HG03097 (cell line): ENCODE measurements around the gene OTOR.

Experiments used
- ATAC-seq: cut with Tn5 transposase; IDR thresholded peaks from one replicate; pipeline ENCODE4 v1.9.1; 2021; ENCODE audit not compliant: unreplicated experiment, low FRiP score

OTOR gene, protein sequence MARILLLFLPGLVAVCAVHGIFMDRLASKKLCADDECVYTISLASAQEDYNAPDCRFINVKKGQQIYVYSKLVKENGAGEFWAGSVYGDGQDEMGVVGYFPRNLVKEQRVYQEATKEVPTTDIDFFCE

DNA sequence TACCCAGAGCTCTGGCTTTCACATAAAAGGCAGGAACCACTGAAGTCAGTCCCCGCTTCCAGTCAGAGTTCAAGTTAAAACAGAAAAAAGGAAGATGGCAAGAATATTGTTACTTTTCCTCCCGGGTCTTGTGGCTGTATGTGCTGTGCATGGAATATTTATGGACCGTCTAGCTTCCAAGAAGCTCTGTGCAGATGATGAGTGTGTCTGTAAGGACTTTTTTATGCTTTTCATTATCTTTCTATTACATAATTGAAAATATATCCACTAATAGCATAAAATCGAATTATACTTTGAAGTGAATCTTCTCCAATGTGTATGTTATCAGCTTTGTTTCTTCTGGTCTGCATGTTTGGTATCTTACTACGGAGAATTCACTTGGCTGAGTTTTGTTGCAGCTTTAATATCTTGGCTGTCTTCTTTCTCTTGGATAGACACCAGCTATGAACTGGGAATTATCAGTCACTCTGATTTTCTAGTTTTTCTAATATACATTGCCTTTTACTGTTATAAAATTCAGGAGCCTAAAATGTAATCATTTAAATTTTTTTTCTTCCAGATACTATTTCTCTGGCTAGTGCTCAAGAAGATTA is at the start of gene OTOR:
TSS of gene OTOR (plus strand) at position 51 of the 593 bp plus-strand sequence. CDS start at position 95, 44 bp downstream.
- ATAC-seq = no peak

DNA sequence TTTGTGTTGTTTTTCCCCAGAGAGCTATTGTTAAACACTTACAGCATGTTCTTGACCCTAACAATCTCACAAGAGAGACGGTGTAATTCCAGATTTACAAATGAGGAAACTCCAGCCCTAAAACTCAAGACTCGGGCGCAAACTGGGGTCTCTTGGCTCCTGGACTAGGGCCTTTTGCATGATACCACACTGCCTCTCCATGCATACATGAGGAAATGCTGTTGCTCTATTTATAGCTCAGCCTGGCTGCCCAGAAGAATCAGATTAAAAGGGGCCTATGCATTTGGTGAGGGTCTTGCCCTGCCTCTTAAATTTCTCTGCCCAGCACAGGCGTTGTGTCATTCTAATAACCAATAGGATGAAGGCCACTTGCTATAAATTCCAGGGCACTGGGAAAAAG is 48.9 kb upstream of the OTOR start:
- no peak for ATAC-seq

DNA sequence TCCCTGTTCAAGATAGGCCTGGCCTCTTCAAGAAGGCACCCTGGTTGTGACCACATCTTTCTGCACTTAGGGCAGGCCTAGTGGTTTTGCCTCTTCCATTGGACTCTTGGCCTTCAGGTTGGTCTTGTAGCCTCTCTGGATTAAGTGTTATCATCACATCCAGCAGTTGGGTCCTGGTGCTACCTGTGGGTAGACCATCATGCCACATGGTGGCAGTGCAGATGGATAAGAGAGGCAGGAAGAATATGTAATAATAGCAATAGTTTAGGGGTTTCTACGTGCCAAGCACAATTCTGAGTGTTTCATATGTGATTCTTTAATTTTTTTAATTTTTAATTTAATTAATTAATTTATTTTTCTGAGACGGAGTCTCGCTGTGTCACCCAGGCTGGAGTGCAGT is 46.9 kb upstream of the OTOR start:
- ATAC-seq = no peak

DNA sequence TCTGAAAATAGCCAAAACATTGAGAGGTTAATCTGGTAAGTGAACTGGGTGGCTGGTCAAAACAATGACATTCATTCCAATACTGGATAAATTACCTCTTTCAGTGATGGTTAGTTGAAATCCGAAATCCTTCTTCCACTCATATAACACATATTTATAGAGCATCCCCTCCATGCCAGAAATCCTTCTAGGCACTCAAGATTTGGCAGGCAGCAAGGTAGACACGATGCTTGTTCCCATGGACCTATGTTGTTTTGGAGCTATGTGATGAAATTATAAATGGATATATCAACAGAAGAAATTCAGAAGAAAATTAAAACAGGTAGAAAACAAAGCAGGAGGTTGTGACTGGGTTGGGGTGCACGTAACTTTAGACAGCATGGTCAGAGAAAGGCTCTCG is 44.6 kb upstream of the OTOR start:
- no peak for ATAC-seq

DNA sequence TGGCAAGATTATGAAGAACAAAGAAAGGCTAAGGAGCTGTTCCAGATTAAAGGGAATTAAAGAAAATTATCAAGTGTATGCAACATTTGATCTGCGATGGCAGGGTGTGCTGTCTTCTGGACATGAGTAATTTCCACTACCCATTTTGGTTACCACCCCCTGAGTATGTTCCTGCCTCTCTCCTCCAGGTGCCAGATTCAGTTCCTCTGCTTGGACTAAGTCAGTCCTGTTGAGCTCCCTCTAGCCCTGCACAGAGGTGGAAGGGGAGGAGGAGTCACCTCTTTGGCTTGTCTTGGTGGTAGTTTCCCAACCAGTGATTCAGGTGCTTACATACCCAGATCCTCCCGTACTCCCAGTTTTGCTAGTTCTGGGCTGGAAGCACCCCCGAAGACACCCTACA is 40.5 kb upstream of the OTOR start:
- no peak for ATAC-seq

DNA sequence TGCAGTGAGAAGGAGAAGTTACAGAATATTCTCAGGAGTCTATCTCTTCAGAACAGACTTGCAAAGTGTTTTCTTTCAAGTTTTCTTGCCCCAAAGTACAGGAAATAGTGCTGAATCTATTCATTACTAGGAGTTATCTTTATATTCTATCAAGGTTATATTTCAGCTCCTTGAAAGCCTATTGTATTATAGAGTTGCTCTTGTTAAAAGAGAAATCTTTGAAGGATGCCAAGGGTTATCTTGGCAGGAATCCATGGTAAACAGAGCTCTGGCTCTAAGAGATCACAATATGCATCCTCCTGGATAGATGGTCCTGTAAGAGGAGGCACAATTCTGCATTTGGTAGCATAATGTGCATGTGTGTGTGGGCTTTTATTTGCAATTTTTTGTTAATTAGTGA is 39.6 kb upstream of the OTOR start:
- ATAC-seq = no peak

DNA sequence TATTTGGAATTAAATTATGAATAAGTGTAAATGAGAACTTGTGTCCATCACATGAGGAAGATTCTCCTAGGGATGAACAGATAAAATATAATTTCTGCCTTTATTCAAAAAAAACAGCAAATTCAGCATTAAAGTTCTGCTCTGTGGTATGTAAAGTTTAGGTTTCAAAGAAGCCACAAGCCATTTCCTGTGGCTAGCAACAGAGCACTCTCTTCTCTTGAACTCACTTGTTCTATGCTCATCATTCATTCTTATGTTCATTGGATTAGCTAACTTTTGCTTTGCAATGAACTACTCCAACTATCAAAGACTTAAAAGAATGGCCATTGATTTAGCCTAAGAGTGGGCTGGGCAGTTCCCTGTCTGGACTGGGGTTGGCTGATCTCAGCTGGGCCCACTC is 39.1 kb upstream of the OTOR start:
- peak; percentile 80 for ATAC-seq

DNA sequence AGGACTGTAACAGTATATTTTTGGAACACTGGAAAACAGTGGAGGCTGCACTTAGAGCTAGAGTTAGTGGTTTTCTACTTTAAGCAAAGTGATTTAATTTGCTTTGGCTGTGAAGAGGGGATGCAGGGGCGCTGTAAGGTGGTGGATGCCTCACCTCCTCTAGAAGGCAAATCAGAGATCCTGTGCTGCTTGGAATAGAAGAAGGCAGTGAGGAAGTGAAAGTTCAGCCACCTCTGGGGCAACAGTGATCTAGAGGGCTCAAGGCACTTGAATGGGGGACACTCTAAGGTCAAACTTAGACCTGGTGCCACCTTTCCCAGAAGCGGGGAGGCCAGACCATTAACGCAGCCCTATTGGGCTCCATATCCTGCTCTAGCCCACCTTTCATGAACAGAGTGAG is 37.4 kb upstream of the OTOR start:
- ATAC-seq = no peak

DNA sequence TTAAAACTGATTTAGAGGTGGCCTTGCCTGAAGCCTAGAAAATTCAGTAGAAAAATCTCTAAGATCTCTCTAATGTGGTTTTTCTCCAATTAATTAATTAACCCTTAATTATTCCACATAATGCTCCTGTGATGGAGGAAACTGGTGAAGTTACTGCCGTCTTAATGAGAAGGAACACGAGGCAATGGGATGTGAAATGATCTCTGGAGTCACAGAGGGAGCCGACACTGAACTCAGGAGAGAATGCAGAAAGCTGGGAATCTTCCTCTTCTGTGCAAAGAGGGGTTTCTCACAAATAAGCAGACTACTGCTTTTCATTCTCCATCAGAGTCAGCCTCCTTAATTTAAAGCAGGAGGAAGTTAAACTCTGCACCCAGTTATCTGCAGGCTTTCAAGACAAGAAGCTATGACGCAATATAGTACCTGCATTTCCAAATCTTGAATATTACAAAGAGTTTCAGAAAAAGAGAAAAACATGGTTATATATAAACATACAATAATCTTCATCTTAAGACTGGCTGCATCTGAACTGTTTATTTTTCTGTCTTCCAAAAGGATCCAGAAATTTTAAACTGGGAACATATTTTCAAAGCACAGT is 36.4 kb upstream of the OTOR start:
- ATAC-seq = no peak

DNA sequence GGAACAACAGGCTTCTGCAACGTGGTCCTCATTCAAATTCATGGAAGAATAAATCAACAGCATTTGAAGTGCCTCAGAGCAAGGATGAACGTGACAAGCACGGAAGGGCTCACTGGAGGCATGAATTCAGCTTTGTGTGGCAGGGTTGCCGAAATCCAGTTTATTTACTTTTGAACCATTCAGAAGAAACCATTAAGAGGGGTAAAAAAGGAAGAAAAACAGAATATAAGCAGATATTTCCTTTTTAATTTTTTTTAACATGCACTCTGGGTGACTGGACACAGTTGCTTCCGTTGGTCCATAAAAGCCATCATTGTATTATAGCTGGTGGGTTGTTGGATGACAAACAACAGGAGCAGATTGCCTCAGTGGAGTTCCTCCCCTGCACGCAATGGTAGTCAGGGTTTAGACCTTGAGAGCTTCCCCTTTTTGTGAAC is 35.6 kb upstream of the OTOR start:
- ATAC-seq = no peak

DNA sequence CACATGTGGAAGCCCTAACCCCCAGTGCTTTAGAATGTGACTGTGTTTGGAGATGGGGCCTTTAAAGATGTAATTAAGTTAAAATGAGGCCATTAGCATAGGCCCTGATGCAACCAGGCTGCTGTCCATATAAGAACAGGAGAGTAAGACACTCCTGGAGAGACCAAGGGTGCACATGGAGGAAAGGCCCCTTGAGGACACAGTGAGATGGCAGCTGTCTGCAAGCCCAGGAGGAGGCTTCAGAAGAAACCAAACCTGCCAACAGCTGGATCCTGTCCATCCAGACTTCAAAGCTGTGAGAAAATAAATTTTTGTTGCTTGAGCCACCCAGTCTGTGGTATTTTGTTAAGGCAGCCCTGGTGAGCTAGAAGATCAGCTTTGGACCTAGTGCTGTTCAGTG is 35.1 kb upstream of the OTOR start:
- no peak for ATAC-seq

DNA sequence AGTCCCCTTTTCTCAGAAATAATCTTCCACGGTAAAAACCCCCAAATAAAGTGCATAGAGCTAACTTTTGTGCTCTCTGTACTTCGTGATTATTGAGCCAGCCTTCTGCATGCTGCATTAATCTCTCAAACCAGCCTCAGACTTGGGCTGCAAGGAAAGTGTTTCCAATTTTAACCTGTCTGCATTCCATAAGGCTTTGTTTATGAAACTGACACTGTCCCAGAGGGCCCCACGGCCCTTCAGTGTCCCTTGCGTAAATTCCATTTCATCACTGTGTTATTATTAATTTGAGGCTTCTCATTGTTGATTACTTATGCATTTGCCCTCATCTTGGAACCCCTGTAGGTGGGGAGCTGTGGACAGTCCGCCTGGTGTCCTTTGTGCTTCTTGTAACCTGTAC is 33.9 kb upstream of the OTOR start:
- ATAC-seq = no peak

DNA sequence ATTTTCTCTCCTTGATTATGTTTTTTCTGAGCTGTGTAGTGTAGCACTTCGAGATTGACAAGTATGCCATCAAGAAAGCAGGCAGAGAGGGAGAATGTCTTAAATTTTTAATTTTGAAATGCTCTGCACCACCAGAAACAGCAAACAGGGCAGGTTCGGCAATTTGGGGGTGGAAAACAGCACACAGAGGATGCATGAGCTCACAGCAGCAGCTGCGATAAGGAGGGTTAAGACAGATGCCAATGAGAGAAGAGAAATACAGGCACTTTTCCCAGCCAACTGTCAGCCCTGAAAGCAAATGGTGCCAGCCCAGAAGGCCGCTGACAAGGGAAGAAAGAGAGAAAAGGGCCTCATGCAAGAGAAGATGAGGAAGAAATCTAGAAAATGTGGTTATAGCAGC is 33.4 kb upstream of the OTOR start:
- no peak for ATAC-seq

DNA sequence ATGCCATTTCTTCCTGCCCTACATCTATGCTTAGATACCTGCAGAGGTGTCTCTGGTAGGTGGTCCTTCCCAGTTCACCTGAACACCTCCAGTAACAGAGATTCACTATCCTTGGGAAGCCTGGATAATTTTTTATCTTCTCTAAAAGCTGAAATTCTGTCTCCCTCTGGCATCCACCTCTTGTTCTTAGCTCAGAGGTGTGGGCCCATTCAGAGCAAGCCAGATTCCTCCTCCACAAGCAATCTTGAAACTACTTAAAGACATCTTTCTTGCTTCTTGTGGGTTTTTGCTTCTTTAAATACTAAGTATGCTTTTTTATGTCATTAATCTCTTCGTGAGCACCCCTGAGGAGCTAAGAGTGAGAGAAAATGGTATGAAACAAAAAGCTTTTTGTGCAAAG is 28.7 kb upstream of the OTOR start:
- ATAC-seq = no peak

DNA sequence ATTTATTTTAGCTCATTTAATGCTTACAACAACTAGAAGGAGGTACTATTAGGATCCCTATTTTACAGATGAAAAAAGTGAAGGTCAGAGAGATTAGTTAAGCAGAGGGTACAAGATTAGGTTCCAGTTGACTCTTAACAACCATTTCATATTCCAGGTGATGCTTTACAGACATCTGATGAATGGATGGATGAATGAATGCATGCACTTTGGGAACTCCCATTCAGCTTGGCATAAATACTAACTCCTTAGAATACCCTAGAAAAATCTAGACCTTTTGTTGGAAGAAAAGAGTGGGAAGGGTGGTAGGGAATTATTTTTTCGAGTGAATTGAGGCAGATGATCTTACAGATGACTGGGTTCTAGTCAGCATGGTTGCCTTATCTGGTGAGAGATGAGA is 19.1 kb upstream of the OTOR start:
- no peak for ATAC-seq

DNA sequence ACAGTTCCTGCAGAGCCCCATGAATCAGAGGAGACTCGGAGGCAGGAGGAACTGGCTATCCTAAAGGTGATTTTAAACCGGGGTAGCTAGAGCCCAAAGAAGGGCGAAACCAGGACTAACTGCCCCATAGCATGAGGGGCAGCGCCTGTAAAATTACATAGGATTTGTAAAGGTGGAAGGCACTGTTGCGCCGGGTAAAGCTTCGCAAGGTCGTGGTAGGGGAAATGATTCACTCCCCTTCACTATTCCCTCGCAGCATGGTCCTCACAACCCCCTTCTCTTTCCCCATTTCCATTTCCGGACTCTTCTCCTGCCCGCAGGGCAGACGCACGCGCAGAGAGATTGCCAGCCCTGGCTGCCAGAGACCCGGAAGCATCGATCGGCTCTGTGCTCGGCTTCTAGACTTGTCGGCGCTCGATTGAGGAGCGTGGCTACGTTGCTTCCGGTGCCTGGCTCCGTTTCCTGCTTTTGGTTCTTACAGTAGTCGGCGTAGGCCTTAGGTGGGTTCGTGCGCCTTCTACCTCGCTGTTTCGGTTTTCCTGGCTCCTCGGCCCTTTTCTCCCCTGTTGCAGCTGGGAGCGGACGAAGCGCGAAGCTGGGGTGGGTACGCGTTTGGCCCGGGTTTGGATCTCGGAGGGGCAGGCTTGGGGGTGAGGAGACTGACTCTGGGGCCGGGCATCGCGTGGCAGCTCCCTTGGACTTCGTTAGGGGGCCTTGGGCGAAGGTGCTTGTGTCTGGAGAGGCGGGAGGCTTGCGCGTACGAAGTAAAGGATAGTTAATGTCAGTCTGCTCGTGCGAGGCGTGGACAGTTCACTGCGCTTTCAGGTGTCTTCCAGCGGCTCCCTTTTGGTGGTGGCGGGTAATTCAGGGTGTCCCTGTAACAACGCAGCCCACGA is 18.3 kb upstream of the OTOR start, which contains the start of gene SNRPB2:
TSS of gene SNRPB2 (plus strand) at position 462 of the 896 bp plus-strand sequence. CDS start 1,677 bp downstream, outside the sequence.
- peak; percentile 97 for ATAC-seq

DNA sequence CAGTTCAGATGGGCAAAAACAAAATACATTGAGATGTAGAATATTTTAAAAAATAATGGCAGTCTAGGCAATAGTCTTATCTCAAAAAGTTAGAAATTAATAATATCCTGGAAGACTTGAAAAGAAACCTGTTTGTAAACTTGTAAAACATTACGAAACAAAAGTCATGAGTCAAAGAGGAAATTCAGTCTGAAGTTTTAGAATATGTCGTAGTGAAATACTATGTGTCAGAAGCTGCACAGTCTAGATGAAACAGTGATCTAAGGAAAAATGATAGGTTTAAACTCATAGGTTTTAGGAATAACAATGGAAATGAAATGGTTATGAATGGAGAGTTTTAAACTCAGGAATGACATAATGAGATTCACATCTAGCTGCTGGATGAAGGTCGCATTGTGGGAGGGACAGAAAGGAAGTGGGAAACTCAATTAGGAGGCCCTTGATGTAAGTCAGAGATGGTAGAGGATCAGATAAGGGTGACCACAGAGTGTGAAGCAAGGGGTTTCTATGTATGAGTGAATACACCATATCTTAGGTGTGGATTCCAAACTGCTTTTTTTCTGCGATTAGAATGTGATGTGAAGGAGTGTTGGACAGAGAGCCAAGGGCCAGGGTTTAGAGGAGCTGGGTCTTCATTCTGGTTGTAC is 15.5 kb upstream of the OTOR start:
- ATAC-seq = no peak

DNA sequence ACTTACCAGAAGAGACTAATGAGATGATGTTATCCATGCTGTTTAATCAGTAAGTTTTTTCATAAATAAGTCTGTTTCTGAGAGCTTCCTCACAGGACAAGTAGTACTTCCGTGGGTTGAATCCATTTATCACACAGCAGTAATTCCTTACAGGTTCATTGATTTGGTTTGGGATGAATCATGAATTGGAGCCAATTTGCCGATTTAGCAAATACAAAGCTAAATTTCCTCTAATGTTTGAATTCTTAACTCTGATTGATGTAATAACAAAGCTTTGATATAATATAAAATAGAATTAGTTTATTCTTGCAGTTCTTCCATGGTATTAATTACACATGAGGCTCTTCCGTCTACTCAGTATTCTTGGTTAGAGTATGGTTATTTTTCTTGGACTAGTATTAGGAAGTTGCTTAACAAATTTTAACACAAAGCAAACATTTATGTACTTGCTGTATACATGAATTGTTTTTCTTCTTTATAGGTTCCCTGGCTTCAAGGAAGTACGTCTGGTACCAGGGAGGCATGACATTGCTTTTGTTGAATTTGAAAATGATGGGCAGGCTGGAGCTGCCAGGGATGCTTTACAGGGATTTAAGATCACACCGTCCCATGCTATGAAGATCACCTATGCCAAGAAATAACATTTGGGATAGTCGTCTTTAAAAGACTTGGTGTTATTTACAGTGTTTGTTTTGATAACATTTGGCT is 7.6 kb upstream of the OTOR start:
- ATAC-seq = no peak

DNA sequence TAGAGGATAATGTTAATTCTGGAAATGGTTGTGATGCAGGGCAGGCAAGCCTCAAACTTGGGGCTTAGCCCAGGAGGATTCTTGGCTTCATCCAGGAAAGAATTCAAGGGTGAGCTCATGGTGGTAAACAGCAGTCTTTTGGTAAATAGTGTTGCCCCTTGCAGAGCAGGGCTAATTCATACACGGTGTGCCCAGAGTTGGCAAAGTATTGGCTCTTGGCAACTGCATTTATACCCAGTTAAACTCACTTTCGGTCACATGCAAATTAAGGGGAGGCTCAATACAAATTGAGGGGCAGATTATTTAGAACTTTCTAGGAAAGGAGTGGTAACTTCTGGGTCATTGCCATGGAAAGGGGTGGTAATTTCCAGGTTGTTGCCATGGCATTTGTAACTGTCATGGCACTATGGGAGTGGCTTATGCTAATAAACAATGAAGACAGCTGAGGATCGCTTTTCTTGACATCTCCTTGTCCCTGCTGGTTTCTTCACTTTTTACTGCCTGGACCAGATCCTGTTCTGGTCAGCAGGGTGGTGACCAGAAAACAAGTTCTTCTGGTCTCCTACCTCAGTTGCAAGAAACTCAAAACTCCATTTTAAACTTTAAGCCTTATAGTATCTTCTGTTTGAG is 3.9 kb upstream of the OTOR start:
- no peak for ATAC-seq

DNA sequence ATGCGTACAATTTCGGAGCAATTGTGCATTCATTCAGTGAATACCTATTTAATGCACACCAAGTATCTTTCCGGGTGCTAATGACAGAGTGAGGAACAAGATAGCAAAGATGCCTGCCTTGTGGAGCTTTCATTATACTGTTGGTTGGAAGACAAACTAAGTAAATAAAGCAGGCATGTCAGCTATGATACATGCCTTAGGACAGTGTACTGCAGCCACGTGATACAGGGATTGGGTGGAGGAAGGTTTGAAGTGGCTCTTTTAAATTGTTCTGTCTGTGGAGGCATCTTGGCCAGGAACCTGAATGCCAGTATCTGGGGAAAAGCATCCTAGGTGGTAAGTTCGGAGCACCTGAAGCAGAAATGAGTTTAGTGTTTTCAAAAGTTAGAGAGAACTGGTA is 3.0 kb upstream of the OTOR start:
- no peak for ATAC-seq
